ENCODE measurements around the gene F12. TPM values are rescaled to one million over a fixed set of nuclear protein-coding genes. Genes with fewer than 3 reads are reported as not detected.

Gene F12
- total RNA-seq = 0.22 and 0.50 TPM in 2 replicates

DNA sequence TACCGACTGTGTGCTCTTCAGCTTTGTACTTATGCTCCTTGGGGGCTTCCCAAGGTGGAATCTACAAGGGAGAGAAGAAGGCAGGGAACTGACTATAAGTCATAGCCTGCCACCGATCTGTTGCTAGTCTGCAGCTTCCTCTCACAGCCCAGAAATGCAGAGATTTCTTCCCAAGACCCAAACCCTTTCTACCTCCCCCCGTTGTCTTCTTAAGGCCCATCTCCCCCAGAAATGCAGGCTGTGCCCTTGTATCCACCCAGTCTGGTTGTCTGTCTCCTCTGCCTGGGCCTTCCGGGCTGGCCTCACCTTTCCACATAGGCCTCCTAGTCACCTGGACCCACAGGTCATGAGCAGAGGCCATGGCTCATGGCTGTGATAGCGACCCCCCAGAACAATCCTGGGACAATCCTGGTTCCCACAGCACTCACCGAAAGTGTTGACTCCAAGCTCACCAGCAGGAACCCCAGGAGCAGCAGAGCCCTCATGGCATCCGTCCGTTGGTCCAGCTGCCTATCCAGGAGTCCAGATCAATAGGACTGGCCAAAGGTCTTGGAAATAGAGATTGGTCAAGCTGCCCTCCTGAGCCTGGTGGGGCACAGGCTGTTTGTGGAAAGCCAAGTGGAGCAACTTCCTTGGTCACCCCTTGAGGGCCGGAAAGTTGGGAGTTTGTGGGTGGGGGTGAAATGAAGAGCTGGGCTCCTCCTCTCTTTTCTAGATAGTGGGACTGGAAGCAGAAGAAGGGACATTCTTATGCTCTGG lies at the start of gene F12:
F12 (minus strand) TSS at position 522 of the 759 bp plus-strand sequence; CDS start at position 485, 37 bp downstream.

DNA sequence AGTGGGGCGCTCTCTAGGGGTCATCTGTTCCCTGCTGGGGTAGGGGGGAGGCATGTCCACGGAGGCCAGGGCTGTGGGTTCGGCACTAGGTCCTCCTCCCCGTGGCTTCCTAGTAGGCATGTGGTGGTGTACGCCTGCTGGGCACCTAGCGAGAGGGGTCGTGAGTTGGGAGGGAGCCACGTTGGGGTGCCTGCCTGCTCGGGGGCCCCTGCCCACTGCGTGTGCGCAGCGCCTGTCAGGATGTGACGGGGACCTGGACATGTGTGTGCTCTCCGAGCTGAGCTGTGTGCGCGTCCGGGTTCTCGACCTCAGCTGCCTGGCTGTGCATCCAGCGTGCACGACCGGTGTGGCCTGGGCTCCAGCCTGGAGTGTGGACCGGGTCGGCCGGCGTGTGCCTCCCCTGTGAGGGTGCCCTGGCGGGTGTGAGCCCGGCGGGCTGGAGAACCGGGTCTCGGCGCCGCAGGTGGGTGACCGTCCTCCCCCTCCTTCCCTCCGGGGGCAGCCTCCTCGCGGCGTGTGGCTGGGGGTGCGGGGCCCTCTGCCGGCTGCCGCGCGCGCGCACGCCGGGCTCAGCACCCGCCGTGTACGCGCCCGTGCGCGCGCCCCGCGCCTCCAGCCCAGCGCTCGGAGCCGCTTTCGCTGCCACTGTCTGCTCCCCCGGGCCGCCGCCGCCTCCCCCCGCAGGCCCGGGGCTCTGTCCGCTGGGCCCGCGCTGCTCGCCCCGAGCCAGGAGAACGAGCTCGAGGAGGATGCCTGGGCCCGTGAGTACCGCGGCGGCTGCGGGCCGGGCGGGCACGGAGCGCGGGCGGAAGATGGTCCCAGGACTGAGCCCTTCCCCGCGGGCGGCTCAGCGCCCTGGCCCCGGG lies 37.1 kb upstream of the F12 start, which contains the start of gene PRR7:
PRR7 (plus strand) TSS at position 615 of the 866 bp plus-strand sequence. CDS start 8,254 bp downstream, outside the sequence.

DNA sequence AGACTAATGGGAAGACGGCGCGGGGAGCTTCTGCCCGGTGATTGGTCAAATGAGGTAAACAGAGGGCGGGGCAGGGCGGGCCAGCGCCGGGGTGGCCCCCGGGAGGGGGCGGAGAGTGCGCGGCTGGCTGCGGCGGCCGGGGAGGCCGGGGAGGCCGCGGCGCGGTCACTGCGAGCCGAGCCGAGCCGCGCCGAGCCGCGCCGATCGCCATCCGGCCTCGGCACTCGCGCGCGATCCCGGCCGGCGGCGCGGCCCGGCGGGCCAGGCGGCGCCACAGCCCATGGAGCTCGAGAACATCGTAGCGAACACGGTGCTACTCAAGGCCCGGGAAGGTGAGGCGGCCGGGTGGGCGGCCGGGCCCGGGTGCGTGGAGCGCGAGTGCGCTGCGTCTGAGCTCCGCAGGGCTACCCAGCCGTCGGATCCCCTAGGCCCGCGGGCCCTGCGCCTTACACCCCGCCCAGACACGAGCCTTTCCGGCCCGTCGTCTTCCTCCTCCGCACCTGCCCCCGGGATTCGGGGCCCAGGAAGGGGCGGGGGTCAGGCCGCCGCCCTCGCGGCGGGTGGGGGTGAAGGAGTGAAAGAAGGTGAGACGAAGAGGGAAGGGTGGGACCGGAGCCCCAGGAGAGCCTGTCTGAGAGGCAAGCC lies 17.3 kb upstream of the F12 start, which contains the start of gene GRK6:
GRK6 (plus strand) TSS at position 111 of the 645 bp plus-strand sequence; CDS start at position 281, 170 bp downstream.

DNA sequence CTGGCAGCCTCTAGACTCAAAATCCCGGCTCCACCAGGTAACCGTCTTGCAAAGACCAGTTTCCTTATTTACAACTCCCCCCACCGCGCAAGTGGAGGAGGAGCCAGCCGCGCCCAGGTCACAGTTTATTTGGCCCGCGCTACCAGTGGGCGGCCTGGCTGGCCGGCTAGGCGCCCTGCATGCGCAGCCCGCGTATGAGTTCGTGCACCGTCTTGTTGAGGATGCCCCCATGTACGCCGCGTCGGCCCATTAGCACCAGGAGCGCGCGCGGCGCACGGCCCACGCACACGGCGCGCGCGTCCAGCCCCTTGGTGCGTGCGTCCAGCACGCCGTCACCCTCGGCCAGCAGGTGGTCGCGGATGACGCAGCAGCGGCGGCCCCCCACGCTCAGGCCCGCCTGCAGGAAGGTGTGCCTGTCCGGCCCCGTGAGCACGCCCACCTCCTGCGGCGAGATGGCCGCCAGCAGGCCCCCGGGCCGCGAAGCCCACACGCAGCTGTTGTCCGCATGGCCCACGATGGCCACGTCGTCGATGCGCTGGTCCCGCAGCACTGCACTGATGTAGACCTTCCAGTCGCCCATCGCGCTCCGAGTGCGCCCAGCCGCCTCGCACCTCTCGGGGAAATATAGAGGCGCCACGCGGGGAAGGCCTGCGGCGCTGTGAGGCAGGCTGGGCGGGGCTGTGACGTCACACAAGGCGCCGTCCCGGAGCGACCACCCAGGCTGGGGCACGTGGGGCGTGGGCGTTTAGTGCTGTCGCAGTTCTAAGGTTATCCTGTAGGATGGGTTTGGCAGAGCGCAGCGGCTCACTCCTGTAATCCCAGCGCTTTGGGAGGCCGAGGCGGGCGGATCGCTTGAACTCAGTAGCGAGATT lies 9.1 kb downstream of the F12 start, which contains the start of gene PFN3:
PFN3 (minus strand) TSS at position 665 of the 872 bp plus-strand sequence; CDS start at position 580, 85 bp downstream.

DNA sequence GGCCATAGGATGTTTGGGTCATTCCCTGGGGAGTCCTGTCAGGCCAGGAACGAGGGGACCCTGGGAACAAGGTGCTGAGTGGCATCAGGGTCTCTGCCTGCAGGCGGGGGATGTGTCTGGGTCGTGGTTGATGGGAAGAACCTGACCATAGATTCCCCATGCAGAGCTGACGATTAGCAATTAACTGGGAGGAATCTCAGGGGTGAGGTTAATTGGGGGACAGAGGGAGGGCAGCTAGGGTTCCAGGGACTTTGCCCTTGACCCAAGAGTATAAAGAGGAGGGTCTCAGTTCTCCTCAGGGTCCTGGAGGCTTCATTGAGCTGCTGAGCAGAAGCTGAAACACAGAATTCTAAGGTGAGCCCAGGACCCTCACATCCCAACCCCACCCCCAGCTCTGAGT lies 25.2 kb downstream of the F12 start, which contains the start of gene SLC34A1:
SLC34A1 (plus strand) TSS at position 301 of the 400 bp plus-strand sequence. CDS start 1,308 bp downstream, outside the sequence.

DNA sequence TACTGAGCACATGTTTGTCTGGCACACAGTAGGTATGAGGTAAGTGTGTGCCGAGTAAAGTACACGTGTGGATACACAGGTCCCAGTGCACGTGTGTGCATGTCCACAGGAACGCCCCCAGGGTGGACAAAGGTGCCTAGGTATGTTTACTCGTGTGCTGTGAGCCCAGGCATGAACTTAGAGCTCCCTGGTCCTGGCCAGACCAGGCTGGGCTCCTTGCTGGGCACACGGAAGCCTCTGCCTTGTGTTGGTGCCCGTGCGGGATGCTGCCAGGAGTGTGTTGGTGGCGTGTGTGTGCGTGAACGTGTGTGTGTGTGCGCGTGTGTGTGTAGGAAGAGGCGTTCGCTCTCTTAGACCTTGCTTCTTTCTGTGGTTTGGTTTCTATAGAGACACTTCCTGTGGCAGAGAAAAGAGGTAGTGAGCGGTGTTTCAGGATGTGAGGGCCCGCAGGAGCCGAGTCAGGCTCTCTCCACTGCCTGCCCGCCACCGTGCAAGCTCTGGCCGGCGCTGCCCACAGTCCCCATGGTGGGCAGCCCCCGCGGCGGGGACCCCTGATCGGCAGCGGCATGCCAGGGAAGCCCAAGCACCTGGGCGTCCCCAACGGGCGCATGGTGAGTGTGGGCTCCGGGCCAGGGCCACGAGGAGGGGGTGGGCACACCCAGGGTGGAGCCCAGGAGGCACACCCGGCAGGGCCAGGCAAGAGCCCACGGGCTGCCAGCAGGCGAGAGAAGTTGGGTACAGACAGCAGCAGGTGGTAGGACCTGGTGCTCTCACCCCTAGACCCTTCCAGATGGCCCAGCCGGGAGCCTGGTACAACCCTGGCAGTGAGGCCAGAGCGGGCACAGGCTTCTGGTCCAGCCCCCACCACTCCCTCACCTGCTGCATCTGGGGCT lies 51.7 kb downstream of the F12 start, which contains the start of gene RGS14:
RGS14 (plus strand) TSS at position 466 of the 893 bp plus-strand sequence; CDS start at position 567, 101 bp downstream.

Other genes starting within 250 kb of the F12 start
- gene RAB24, start 105.8 kb downstream of the F12 start, total RNA-seq = 21.4 and 36.1 TPM in 2 replicates
- 93.1 and 168 TPM in 2 replicates for gene PRELID1, start 105.8 kb downstream of the F12 start, total RNA-seq
- 9.7 and 32.6 TPM in 2 replicates for gene MXD3, start 97.7 kb downstream of the F12 start, total RNA-seq
- 332 and 487 TPM in 2 replicates for gene LMAN2, start 57.9 kb downstream of the F12 start, total RNA-seq
- 4.3 and 7.4 TPM in 2 replicates for gene RGS14, start 51.6 kb downstream of the F12 start, total RNA-seq
- gene SLC34A1, start 25.1 kb downstream of the F12 start, total RNA-seq = not detected in 2 replicates
- gene PFN3, start 8.9 kb downstream of the F12 start, total RNA-seq = not detected in 2 replicates
- 24.0 and 42.4 TPM in 2 replicates for gene GRK6, start 17.1 kb upstream of the F12 start, total RNA-seq
- 3.7 and 4.9 TPM in 2 replicates for gene PRR7, start 37.2 kb upstream of the F12 start, total RNA-seq
- 153 and 171 TPM in 2 replicates for gene DBN1, start 64.1 kb upstream of the F12 start, total RNA-seq
- 109 and 136 TPM in 2 replicates for gene PDLIM7, start 88.0 kb upstream of the F12 start, total RNA-seq
- 0.62 and 1.3 TPM in 2 replicates for gene DOK3, start 100.3 kb upstream of the F12 start, total RNA-seq
- gene DDX41, start 107.4 kb upstream of the F12 start, total RNA-seq = 89.5 and 108 TPM in 2 replicates
- 21.6 and 26.5 TPM in 2 replicates for gene FAM193B, start 145.0 kb upstream of the F12 start, total RNA-seq
- gene TMED9, start 182.6 kb upstream of the F12 start, total RNA-seq = 206 and 238 TPM in 2 replicates
- gene B4GALT7, start 190.6 kb upstream of the F12 start, total RNA-seq = 33.9 and 41.0 TPM in 2 replicates

All from uterine smooth muscle cell (primary cell).